Left lung (tissue), 10 donors: ENCODE results near the gene JAZF1. TPM values are rescaled to one million over a fixed set of nuclear protein-coding genes. Genes with fewer than 3 reads are reported as not detected.

ENCODE experiments used
- ATAC-seq: fragments of 200-7000 bp; cut with Tn5 transposase; one replicate; pipeline ENCODE4 v1.9.1; 2020; ENCODE audit warnings: moderate library complexity
- DNase-seq, 4 donors: peaks; one replicate each; pipeline ENCODE4 v3.0.0-alpha.2; 2013 to 2020
- H3K27ac ChIP-seq, 2 donors: fragments of 200-600 bp; sonication (generic) in 1 of 2; one replicate each; pipeline versions ENCODE4 v1.5.0 to v1.8.0; 2020 to 2021
- H3K27me3 ChIP-seq, 2 donors: fragments of 200-600 bp; sonication (generic) in 1 of 2; one replicate each; pipeline versions ENCODE4 v1.5.0 to v1.8.0; 2020 to 2021
- H3K36me3 ChIP-seq, 2 donors: fragments of 200-600 bp; sonication (generic) in 1 of 2; one replicate each; pipeline versions ENCODE4 v1.5.0 to v1.8.0; 2020 to 2021
- H3K4me1 ChIP-seq, 2 donors: fragments of 200-600 bp; one replicate each; pipeline ENCODE4 v1.8.0; 2021
- H3K4me3 ChIP-seq, 2 donors: fragments of 200-600 bp; sonication (generic) in 1 of 2; one replicate each; pipeline versions ENCODE4 v1.5.0 to v1.8.0; 2020 to 2021; ENCODE audit warnings: mild to moderate bottlenecking in 1 of 2
- H3K9me3 ChIP-seq, 2 donors: fragments of 200-600 bp; sonication (generic) in 1 of 2; one replicate each; pipeline versions ENCODE4 v1.5.0 to v1.8.0; 2020 to 2021
- CTCF ChIP-seq, 2 donors: fragments of 200-600 bp; sonication (generic) in 1 of 2; IDR thresholded peaks; one replicate each; pipeline versions ENCODE4 v1.5.0 to v1.8.0; 2021; ENCODE audit warnings: antibody characterized with exemption in 2 of 2
- intact Hi-C, 2 donors: fragments of 100-400 bp; cut with DNase I; formaldehyde crosslinking; loops; one replicate each; pipeline versions ENCODE4 v1.11.2 to v1.14.2; 2022
- polyA plus RNA-seq, 6 donors: library from polyadenylated mRNA; unstranded; fragments of 120-200 nt; gene quantifications; one replicate each; pipeline ENCODE4 v1.2.1, GENCODE V29; 2013; ENCODE audit not compliant: insufficient read length in 6 of 6
- total RNA-seq, 2 donors: library from RNA; stranded (reverse); fragmentation: NEBNext Ultra II Directional; extraction: Animal tissue kit (Norgen Biotek cat#: 25700); gene quantifications; one replicate each; pipeline ENCODE4 v1.2.1, GENCODE V29; 2021
- donor health status: DM: no; HTN: yes; CAD: no.
- donor health status: DM: no; HTN: no; CAD: no.

The JAZF1 gene
- total and polyA plus RNA-seq, 8 donors: 11.1 to 18.2 (median 13.8) TPM

- Histone ChIP-seq H3K4me3 (peak overlapping the region; percentile 54 to 65), H3K36me3 (no peaks in the 10 kb centered on the region), H3K9me3 (no peaks in the 10 kb centered on the region), H3K27me3 (no peaks in the 10 kb centered on the region), H3K27ac (peak overlapping the region in 1 of 2 donors; percentile 87), H3K4me1 (peaks cover 5 to 29% of the 10 kb centered on the region in 2 donors)
- TF ChIP-seq CTCF (IDR thresholded peaks at IDR 0.05): no peak
- DNase-seq: peak in 3 of 4 donors; percentile 55 to 96 (median 81)
- peak; percentile 87 for ATAC-seq
- intact Hi-C loops: no loop called here
These were observed 1.2 kb downstream of the JAZF1 start for GRCh38 chr7:28179120-28180030.

GRCh38 chr7:28178599-28178998, 2.0 kb downstream of the JAZF1 start:
- Histone ChIP-seq H3K4me1 (peaks cover 5 to 29% of the 10 kb centered on the region in 2 donors), H3K4me3 (peak overlapping the region; percentile 54 to 65), H3K27me3 (no peaks in the 10 kb centered on the region), H3K27ac (peak overlapping the region in 1 of 2 donors; percentile 87), H3K36me3 (no peaks in the 10 kb centered on the region), H3K9me3 (no peaks in the 10 kb centered on the region)
- ATAC-seq: no peak
- DNase-seq: no peak
- TF ChIP-seq CTCF (IDR thresholded peaks at IDR 0.05): no peak
- intact Hi-C loops: no loop called here

- intact Hi-C loops: no loop called here
- TF ChIP-seq CTCF (IDR thresholded peaks at IDR 0.05): no peak
These were observed 2.8 kb downstream of the JAZF1 start for GRCh38 chr7:28177836-28178235.

GRCh38 chr7:28176645-28177044, 4.0 kb downstream of the JAZF1 start:
- intact Hi-C loops: no loop called here
- Histone ChIP-seq H3K9me3 (no peaks in the 10 kb centered on the region), H3K27ac (no peak overlapping the region), H3K36me3 (no peaks in the 10 kb centered on the region), H3K27me3 (no peaks in the 10 kb centered on the region), H3K4me3 (no peak overlapping the region), H3K4me1 (peaks cover 5 to 25% of the 10 kb centered on the region in 2 donors)
- DNase-seq (no peak), ATAC-seq (no peak)
- TF ChIP-seq CTCF (IDR thresholded peaks at IDR 0.05): no peak

More at GRCh38 chr7:28177836-28178235, 2.8 kb downstream of the JAZF1 start:
- H3K27ac ChIP-seq: no peak overlapping the region
- peaks cover 5 to 29% of the 10 kb centered on the region in 2 donors for H3K4me1 ChIP-seq
- ATAC-seq: no peak
- H3K27me3 ChIP-seq: no peaks in the 10 kb centered on the region
- no peaks in the 10 kb centered on the region for H3K9me3 ChIP-seq
- H3K4me3 ChIP-seq: no peak overlapping the region
- H3K36me3 ChIP-seq: no peaks in the 10 kb centered on the region
- DNase-seq: no peak

- DNase-seq: no peak
- no peaks in the 10 kb centered on the region for H3K9me3 ChIP-seq
- no peaks in the 10 kb centered on the region for H3K36me3 ChIP-seq
- peaks cover 5 to 21% of the 10 kb centered on the region in 2 donors for H3K4me1 ChIP-seq
- intact Hi-C loops: no loop called here
- no peak for ATAC-seq
- no peak for TF ChIP-seq CTCF (IDR thresholded peaks at IDR 0.05)
- H3K27me3 ChIP-seq: no peaks in the 10 kb centered on the region
- H3K4me3 ChIP-seq: no peak overlapping the region
- H3K27ac ChIP-seq: no peak overlapping the region
These were observed 4.4 kb downstream of the JAZF1 start for GRCh38 chr7:28176174-28176573.
